ENCODE results near the gene NBAS.

NBAS gene

GRCh38 chr2:15591373-15591691 is 30.2 kb upstream of the NBAS start:
- no peak for DNase-seq (ENCODE audit: low read depth in 2 of 2)

GRCh38 chr2:15588329-15588919 is 27.3 kb upstream of the NBAS start:
- DNase-seq (ENCODE audit: low read depth in 2 of 2), result no peak

GRCh38 chr2:15584767-15585469 is 23.8 kb upstream of the NBAS start:
- DNase-seq (ENCODE audit: low read depth in 2 of 2), result no peak

GRCh38 chr2:15584316-15584715 is 23.2 kb upstream of the NBAS start:
- no peak for DNase-seq (ENCODE audit: low read depth in 2 of 2)

GRCh38 chr2:15583826-15584225 is 22.7 kb upstream of the NBAS start:
- no peak for DNase-seq (ENCODE audit: low read depth in 2 of 2)

GRCh38 chr2:15582710-15583357 is 21.7 kb upstream of the NBAS start:
- DNase-seq (ENCODE audit: low read depth in 2 of 2), result no peak

- DNase-seq (ENCODE audit: low read depth in 2 of 2), result no peak
Observed at GRCh38 chr2:15580451-15580850, 19.3 kb upstream of the NBAS start.

GRCh38 chr2:15579641-15580040 is 18.5 kb upstream of the NBAS start:
- no peak for DNase-seq (ENCODE audit: low read depth in 2 of 2)

- peak; percentile 71 to 90 for DNase-seq (ENCODE audit: low read depth in 2 of 2)
Observed at GRCh38 chr2:15577071-15577735, 16.1 kb upstream of the NBAS start.

GRCh38 chr2:15571729-15572128 is 10.6 kb upstream of the NBAS start:
- no peak for DNase-seq (ENCODE audit: low read depth in 2 of 2)

GRCh38 chr2:15570104-15570503 is 9.0 kb upstream of the NBAS start:
- DNase-seq (ENCODE audit: low read depth in 2 of 2), result no peak

GRCh38 chr2:15568874-15569273 is 7.7 kb upstream of the NBAS start:
- DNase-seq (ENCODE audit: low read depth in 2 of 2), result no peak

GRCh38 chr2:15566912-15567311 is 5.8 kb upstream of the NBAS start:
- no peak for DNase-seq (ENCODE audit: low read depth in 2 of 2)

GRCh38 chr2:15565994-15566671 is 5.0 kb upstream of the NBAS start:
- no peak for DNase-seq (ENCODE audit: low read depth in 2 of 2)

- DNase-seq (ENCODE audit: low read depth in 2 of 2), result no peak
Observed at GRCh38 chr2:15565392-15565791, 4.3 kb upstream of the NBAS start.

- DNase-seq (ENCODE audit: low read depth in 2 of 2), result no peak
Observed at GRCh38 chr2:15563227-15564100, 2.3 kb upstream of the NBAS start.

GRCh38 chr2:15562354-15563031 is 1.4 kb upstream of the NBAS start:
- DNase-seq (ENCODE audit: low read depth in 2 of 2), result no peak

GRCh38 chr2:15561574-15562344 is 625 bp upstream of the NBAS start:
- no peak for DNase-seq (ENCODE audit: low read depth in 2 of 2)

GRCh38 chr2:15560140-15560987 is 770 bp downstream of the NBAS start:
- DNase-seq (ENCODE audit: low read depth in 2 of 2), result no peak
